ENCODE results near the gene ZNF775. TPM values are rescaled to one million over a fixed set of nuclear protein-coding genes. Genes with fewer than 3 reads are reported as not detected.

The ZNF775 gene
- total RNA-seq, 1 donor from 2014 or later: 4.5 TPM

GRCh38 chr7:150412016-150412415 is 32.9 kb downstream of the ZNF775 start:
- H3K27me3 ChIP-seq (ENCODE audit: low read depth): no peaks in the 10 kb centered on the region
- H3K4me3 ChIP-seq: no peak overlapping the region
- no peaks in the 10 kb centered on the region for H3K9me3 ChIP-seq
- no peak for TF ChIP-seq CTCF (IDR thresholded peaks at IDR 0.05)
- DNase-seq (no peak), ATAC-seq (no peak)
- H3K36me3 ChIP-seq: peaks cover 14% of the 10 kb centered on the region
- intact Hi-C loops (cut with DNase I): no loop called here
- H3K27ac ChIP-seq: no peak overlapping the region
- peaks cover 3% of the 10 kb centered on the region for H3K4me1 ChIP-seq

GRCh38 chr7:150412518-150413488 is 33.7 kb downstream of the ZNF775 start:
- Histone ChIP-seq H3K9me3 (no peaks in the 10 kb centered on the region), H3K27me3 (ENCODE audit: low read depth) (no peaks in the 10 kb centered on the region), H3K36me3 (peaks cover 14% of the 10 kb centered on the region), H3K4me3 (no peak overlapping the region), H3K4me1 (no peaks in the 10 kb centered on the region), H3K27ac (no peak overlapping the region)
- DNase-seq (no peak), ATAC-seq (no peak)
- TF ChIP-seq CTCF (IDR thresholded peaks at IDR 0.05): no peak
- intact Hi-C loops (cut with DNase I): no loop called here

GRCh38 chr7:150413640-150414081 is 34.5 kb downstream of the ZNF775 start:
- Histone ChIP-seq H3K4me1 (no peaks in the 10 kb centered on the region), H3K27me3 (ENCODE audit: low read depth) (no peaks in the 10 kb centered on the region), H3K27ac (no peak overlapping the region), H3K9me3 (no peaks in the 10 kb centered on the region), H3K36me3 (peaks cover 14% of the 10 kb centered on the region), H3K4me3 (no peak overlapping the region)
- ATAC-seq (no peak), DNase-seq (no peak)
- intact Hi-C loops (cut with DNase I): no loop called here
- no peak for TF ChIP-seq CTCF (IDR thresholded peaks at IDR 0.05)

GRCh38 chr7:150415161-150416153 is 36.3 kb downstream of the ZNF775 start:
- no peak overlapping the region for H3K27ac ChIP-seq
- DNase-seq (no peak), ATAC-seq (peak in 1 of 2 donors; percentile 39)
- intact Hi-C loops (cut with DNase I): no loop called here
- H3K36me3 ChIP-seq: peaks cover 6% of the 10 kb centered on the region
- H3K9me3 ChIP-seq: no peaks in the 10 kb centered on the region
- TF ChIP-seq CTCF (IDR thresholded peaks at IDR 0.05): no peak
- no peaks in the 10 kb centered on the region for H3K4me1 ChIP-seq
- no peaks in the 10 kb centered on the region for H3K27me3 ChIP-seq (ENCODE audit: low read depth)
- H3K4me3 ChIP-seq: no peak overlapping the region

GRCh38 chr7:150417239-150417638 is 38.1 kb downstream of the ZNF775 start:
- intact Hi-C loops (cut with DNase I): no loop called here
- ATAC-seq: no peak

More at GRCh38 chr7:150417239-150417638, 38.1 kb downstream of the ZNF775 start:
- no peak for TF ChIP-seq CTCF (IDR thresholded peaks at IDR 0.05)
- H3K4me3 ChIP-seq: no peak overlapping the region
- H3K36me3 ChIP-seq: no peaks in the 10 kb centered on the region
- no peak overlapping the region for H3K27ac ChIP-seq
- no peaks in the 10 kb centered on the region for H3K27me3 ChIP-seq (ENCODE audit: low read depth)
- no peak for DNase-seq
- H3K9me3 ChIP-seq: no peaks in the 10 kb centered on the region
- H3K4me1 ChIP-seq: peaks cover 6% of the 10 kb centered on the region
